GM12878 (cell line): Measurements from ENCODE around the gene RASGRF2.

ENCODE experiments used
- CTCF ChIP-seq, 3 experiments: IDR thresholded peaks in 2 of 3; conservative IDR thresholded peaks in 1 of 3; 2 replicates each; pipeline ENCODE4 v1.5.1; 2011; ENCODE audit warnings: low read depth in 3 of 3, low read length in 3 of 3, mild to moderate bottlenecking in 3 of 3, control low read depth in 2 of 3, moderate library complexity in 2 of 3, inconsistent platforms in 1 of 3, mixed read lengths in 1 of 3; ENCODE audit not compliant: control insufficient read depth in 2 of 3, insufficient read depth in 1 of 3; ENCODE audit errors: extremely low read depth in 1 of 3
- MXI1 ChIP-seq: fragments of 150-350 bp; IDR thresholded peaks from 2 replicates; pipeline ENCODE4 v1.6.1; 2011; ENCODE audit warnings: low read depth, mild to moderate bottlenecking, inconsistent platforms, low read length, improper control_type of control experiment
- RAD51 ChIP-seq: fragments of 450-650 bp; IDR thresholded peaks from 2 replicates; pipeline ENCODE4 v1.6.1; 2016; ENCODE audit warnings: moderate library complexity, mild to moderate bottlenecking, inconsistent platforms
- TCF3 ChIP-seq: IDR thresholded peaks from 2 replicates; pipeline ENCODE4 v1.6.1; 2012; ENCODE audit warnings: low read depth, mild to moderate bottlenecking, low read length, borderline replicate concordance; ENCODE audit not compliant: insufficient read depth
- TF ChIP-seq, protein P1 (sequence below): IDR thresholded peaks from 2 replicates; pipeline ENCODE4 v1.6.1; 2012; ENCODE audit warnings: low read depth, low read length, improper control_type of control experiment

DNA sequence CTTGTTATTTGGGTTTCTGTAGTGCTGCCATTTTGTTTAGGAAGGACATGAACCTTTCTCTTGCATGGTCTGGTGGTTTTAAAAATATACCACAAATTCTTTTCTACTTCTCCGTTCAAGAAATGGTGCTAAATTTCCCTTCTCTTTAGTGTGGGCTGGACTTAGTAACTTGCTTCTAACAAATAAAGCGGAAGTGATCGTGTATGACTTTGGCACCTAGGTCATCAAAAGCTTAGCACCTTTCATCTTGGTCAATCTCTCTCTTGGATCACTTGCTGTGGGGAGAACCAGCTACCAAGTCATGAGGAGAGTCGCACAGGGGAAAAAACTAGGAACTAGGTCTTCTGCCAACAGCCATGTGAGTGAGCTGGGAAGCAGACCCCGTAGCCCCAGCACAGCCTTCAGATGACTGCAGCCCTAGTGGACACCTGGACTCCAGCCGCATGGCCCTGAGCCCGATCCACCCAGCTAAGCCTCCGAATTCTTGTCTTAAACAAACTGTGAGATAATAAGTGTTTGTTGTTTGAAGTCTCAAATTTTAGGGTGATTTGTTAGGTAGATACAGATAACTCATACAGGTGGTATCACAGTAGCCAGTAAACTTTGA lies 185.3 kb downstream of the RASGRF2 start:
- TF ChIP-seq CTCF (IDR thresholded peaks at IDR 0.05 in 2 of 3, conservative IDR thresholded peaks at IDR 0.05 in 1 of 3; ENCODE audit: control insufficient read depth in 2 of 3, extremely low read depth in 1 of 3, insufficient read depth in 1 of 3, low read depth in 3 of 3, low read length in 3 of 3) (no peak), TCF3 (no peak), RAD51 (no peak), MXI1 (no peak)
- TF ChIP-seq, protein P1, sequence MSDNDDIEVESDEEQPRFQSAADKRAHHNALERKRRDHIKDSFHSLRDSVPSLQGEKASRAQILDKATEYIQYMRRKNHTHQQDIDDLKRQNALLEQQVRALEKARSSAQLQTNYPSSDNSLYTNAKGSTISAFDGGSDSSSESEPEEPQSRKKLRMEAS = no peak
